C4-2B (cell line): Measurements from ENCODE around the gene CDR2L.

ENCODE experiments used
- H3K27ac ChIP-seq: fragments of 450-650 bp; 2 replicates; pipeline ENCODE4 v1.5.1; 2017
- CTCF ChIP-seq: fragments of 450-650 bp; conservative IDR thresholded peaks from 2 replicates; pipeline ENCODE4 v1.5.1; 2017; ENCODE audit warnings: mild to moderate bottlenecking
- ZFX ChIP-seq: fragments of 450-650 bp; IDR thresholded peaks from 2 replicates; pipeline ENCODE4 v1.6.1; 2017

The CDR2L gene

GRCh38 chr17:75011401-75012095 lies 24.1 kb downstream of the CDR2L start:
- peak overlapping the region; percentile 99 for H3K27ac ChIP-seq
- TF ChIP-seq CTCF (no peak), ZFX (no peak)

- TF ChIP-seq ZFX (no peak), CTCF (no peak)
Observed at GRCh38 chr17:75012096-75012345, 24.6 kb downstream of the CDR2L start.

GRCh38 chr17:75012346-75013091 lies 25.1 kb downstream of the CDR2L start, which contains the start of gene MRPL58:
Gene MRPL58 (plus strand): TSS chr17:75012670. CDS start chr17:75012687, 17 bp downstream.
- H3K27ac ChIP-seq = peak within 1 kb of the TSS; percentile 99
- TF ChIP-seq CTCF = no peak
- TF ChIP-seq ZFX = peak; percentile 70; the same call in 1 of the 2 replicates

More at GRCh38 chr17:75012096-75012345, 24.6 kb downstream of the CDR2L start:
- H3K27ac ChIP-seq = peak overlapping the region; percentile 99

- TF ChIP-seq CTCF = no peak
- TF ChIP-seq ZFX = no peak
- H3K27ac ChIP-seq = peak overlapping the region; percentile 99
Observed at GRCh38 chr17:75013092-75013559, 25.7 kb downstream of the CDR2L start.

GRCh38 chr17:75019146-75019545 lies 31.7 kb downstream of the CDR2L start:
- TF ChIP-seq CTCF (no peak), ZFX (no peak)
- peak overlapping the region; percentile 75 for H3K27ac ChIP-seq

GRCh38 chr17:75019710-75020109 lies 32.3 kb downstream of the CDR2L start:
- no peak for TF ChIP-seq ZFX
- no peak for TF ChIP-seq CTCF
- H3K27ac ChIP-seq = peak overlapping the region; percentile 75
